HG03045 (cell line): ENCODE measurements around the gene FZD7.

Experiments used
- ATAC-seq: cut with Tn5 transposase; IDR thresholded peaks from one replicate; pipeline ENCODE4 v1.9.1; 2021; ENCODE audit warnings: mild to moderate bottlenecking, moderate library complexity; ENCODE audit not compliant: unreplicated experiment

Gene FZD7

GRCh38 chr2:202065876-202066275 lies 32.2 kb downstream of the FZD7 start:
- ATAC-seq = no peak

- ATAC-seq = no peak
Observed at GRCh38 chr2:202066875-202067274, 33.2 kb downstream of the FZD7 start.

GRCh38 chr2:202067589-202067988 lies 33.9 kb downstream of the FZD7 start:
- no peak for ATAC-seq

GRCh38 chr2:202069170-202070067 lies 35.8 kb downstream of the FZD7 start:
- ATAC-seq = no peak

GRCh38 chr2:202071107-202071506 lies 37.5 kb downstream of the FZD7 start:
- no peak for ATAC-seq

- no peak for ATAC-seq
Observed at GRCh38 chr2:202072226-202072625, 38.6 kb downstream of the FZD7 start.

- no peak for ATAC-seq
Observed at GRCh38 chr2:202072737-202073401, 39.2 kb downstream of the FZD7 start, which contains the start of gene KIAA2012. KIAA2012 (plus strand) TSS chr2:202073255; CDS start chr2:202073628, 373 bp downstream.

- no peak for ATAC-seq
Observed at GRCh38 chr2:202074324-202074723, 40.7 kb downstream of the FZD7 start.

GRCh38 chr2:202079310-202079709 lies 45.7 kb downstream of the FZD7 start:
- ATAC-seq = no peak

GRCh38 chr2:202084265-202084664 lies 50.6 kb downstream of the FZD7 start:
- no peak for ATAC-seq
